Ovary (tissue), 3 donors: ENCODE data around the gene CEP112.

Experiments used
- EP300 ChIP-seq: sonication (generic); formaldehyde crosslinking; IDR thresholded peaks from one replicate; pipeline ENCODE4 v1.6.1; 2017; ENCODE audit warnings: antibody characterized with exemption
- POLR2A ChIP-seq: fragments of 450-650 bp; IDR thresholded peaks from one replicate; pipeline ENCODE4 v1.6.1; 2017; ENCODE audit warnings: antibody characterized with exemption, mild to moderate bottlenecking, moderate library complexity
- TF ChIP-seq, protein P1 (sequence below), 3 donors: fragments of 450-650 bp in 2 of 3; fragments of 200-600 bp in 1 of 3; IDR thresholded peaks; one replicate each; pipeline versions ENCODE4 v1.5.1 to v1.8.0; 2016 to 2022; ENCODE audit warnings: antibody characterized with exemption in 3 of 3, mild to moderate bottlenecking in 1 of 3
- donor health status: DM: no; HTN: no; CAD: no.

DNA sequence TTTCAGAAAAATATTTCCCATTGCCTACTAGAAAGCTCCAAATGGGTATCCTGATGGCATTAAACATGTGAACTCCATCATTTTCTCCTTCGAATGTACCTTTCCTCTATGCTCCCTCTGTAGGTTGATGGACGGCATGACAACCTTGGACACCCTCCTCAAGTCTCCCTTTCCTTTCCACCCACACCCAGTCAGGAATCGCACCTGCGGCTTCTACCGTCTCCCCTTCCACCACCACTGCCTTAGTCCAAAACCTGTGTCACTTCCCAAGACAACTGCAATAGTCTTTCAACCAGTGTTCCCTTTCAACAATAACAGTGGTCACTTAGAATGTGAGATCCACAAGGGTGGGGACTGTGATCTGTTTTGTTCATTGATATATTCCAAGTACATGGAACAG is 397.4 kb downstream of the CEP112 start:
- TF ChIP-seq, protein P1, sequence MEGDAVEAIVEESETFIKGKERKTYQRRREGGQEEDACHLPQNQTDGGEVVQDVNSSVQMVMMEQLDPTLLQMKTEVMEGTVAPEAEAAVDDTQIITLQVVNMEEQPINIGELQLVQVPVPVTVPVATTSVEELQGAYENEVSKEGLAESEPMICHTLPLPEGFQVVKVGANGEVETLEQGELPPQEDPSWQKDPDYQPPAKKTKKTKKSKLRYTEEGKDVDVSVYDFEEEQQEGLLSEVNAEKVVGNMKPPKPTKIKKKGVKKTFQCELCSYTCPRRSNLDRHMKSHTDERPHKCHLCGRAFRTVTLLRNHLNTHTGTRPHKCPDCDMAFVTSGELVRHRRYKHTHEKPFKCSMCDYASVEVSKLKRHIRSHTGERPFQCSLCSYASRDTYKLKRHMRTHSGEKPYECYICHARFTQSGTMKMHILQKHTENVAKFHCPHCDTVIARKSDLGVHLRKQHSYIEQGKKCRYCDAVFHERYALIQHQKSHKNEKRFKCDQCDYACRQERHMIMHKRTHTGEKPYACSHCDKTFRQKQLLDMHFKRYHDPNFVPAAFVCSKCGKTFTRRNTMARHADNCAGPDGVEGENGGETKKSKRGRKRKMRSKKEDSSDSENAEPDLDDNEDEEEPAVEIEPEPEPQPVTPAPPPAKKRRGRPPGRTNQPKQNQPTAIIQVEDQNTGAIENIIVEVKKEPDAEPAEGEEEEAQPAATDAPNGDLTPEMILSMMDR (IDR thresholded peaks at IDR 0.05) = no peak
- TF ChIP-seq POLR2A (no peak), EP300 (no peak)
